ENCODE results near the gene TCIRG1.

TCIRG1 gene

GRCh38 chr11:68040957-68041591, 2.2 kb downstream of the TCIRG1 start:
- TF ChIP-seq CTCF (IDR thresholded peaks at IDR 0.05; ENCODE audit: extremely low read depth, insufficient read depth, missing control alignments): no peak
- DNase-seq (ENCODE audit: low spot score): no peak
- in situ Hi-C loops (cut with MboI; ENCODE audit: low pct_unique_long_range_greater_than_20kb, low sequenced_read_pairs, unreplicated experiment): no loop called here

- in situ Hi-C loops (cut with MboI; ENCODE audit: low pct_unique_long_range_greater_than_20kb, low sequenced_read_pairs, unreplicated experiment): no loop called here
- DNase-seq (ENCODE audit: low spot score): no peak
- no peak for TF ChIP-seq CTCF (IDR thresholded peaks at IDR 0.05; ENCODE audit: extremely low read depth, insufficient read depth, missing control alignments)
Measured at GRCh38 chr11:68041617-68042218, 2.9 kb downstream of the TCIRG1 start.

- TF ChIP-seq CTCF (IDR thresholded peaks at IDR 0.05; ENCODE audit: extremely low read depth, insufficient read depth, missing control alignments): no peak
- no peak for DNase-seq (ENCODE audit: low spot score)
- in situ Hi-C loops (cut with MboI; ENCODE audit: low pct_unique_long_range_greater_than_20kb, low sequenced_read_pairs, unreplicated experiment): no loop called here
Measured at GRCh38 chr11:68042219-68043028, 3.6 kb downstream of the TCIRG1 start.

- in situ Hi-C loops (cut with MboI; ENCODE audit: low pct_unique_long_range_greater_than_20kb, low sequenced_read_pairs, unreplicated experiment): no loop called here
- no peak for DNase-seq (ENCODE audit: low spot score)
- TF ChIP-seq CTCF (IDR thresholded peaks at IDR 0.05; ENCODE audit: extremely low read depth, insufficient read depth, missing control alignments): no peak
Measured at GRCh38 chr11:68043029-68043348, 4.2 kb downstream of the TCIRG1 start.

- in situ Hi-C loops (cut with MboI; ENCODE audit: low pct_unique_long_range_greater_than_20kb, low sequenced_read_pairs, unreplicated experiment): no loop called here
- no peak for DNase-seq (ENCODE audit: low spot score)
Measured at GRCh38 chr11:68043349-68044144, 4.7 kb downstream of the TCIRG1 start.

More at GRCh38 chr11:68043349-68044144, 4.7 kb downstream of the TCIRG1 start:
- no peak for TF ChIP-seq CTCF (IDR thresholded peaks at IDR 0.05; ENCODE audit: extremely low read depth, insufficient read depth, missing control alignments)

All from GM13977 (cell line).